HG02970 (cell line): ENCODE measurements around the gene MACROD2.

Experiments
- ATAC-seq: cut with Tn5 transposase; IDR thresholded peaks from one replicate; pipeline ENCODE4 v1.9.1; 2021; ENCODE audit warnings: mild to moderate bottlenecking, moderate library complexity, moderate number of reproducible peaks; ENCODE audit not compliant: unreplicated experiment, low FRiP score

Gene MACROD2

GRCh38 chr20:15555913-15556312 is 1560.6 kb downstream of the MACROD2 start:
- no peak for ATAC-seq

- ATAC-seq: no peak
Measured at GRCh38 chr20:15556869-15557268, 1561.6 kb downstream of the MACROD2 start.

DNA sequence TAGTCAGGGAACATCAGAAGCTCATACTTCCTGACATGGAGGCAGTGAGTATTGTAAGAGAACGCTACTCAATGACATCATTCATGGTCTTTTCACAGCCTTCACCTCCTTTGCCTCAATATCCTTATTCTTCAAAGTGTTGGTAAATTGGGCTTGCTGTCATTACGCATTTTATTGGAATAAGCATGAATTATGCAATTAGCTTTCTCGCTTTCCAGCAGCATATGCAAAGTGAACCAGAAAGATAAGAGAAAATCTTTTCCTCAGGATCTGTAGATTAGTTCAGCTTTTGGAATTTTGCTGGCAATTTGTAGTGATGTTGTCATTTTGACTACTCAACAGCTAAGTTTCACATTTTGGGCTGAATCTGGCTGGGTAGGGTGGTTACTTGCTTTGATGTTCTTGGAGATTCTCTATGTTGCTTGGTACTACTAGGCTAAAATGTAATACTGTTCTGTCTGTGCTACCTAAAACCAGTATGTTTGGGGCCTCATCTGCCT is 1565.8 kb downstream of the MACROD2 start:
- ATAC-seq: no peak

GRCh38 chr20:15561707-15562404 is 1566.5 kb downstream of the MACROD2 start:
- no peak for ATAC-seq

DNA sequence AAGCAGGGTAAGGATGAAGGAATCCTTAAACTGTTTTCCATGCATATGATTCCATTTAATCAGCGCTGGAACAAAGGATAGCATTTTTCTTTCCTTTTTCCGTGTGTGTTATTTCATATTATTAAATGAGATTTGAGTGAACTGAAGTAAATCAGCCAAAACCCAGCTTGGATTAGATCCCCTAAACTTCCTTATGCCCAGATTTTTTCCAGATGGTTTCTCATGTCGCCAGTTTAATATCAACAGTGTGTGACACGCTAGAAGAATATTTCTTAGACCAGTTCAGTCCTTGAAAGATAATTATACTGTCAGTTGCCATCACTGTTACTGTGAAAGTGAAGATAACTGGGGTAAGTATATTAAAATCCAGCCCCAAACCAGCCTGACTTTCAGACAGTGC is 1568.5 kb downstream of the MACROD2 start:
- no peak for ATAC-seq

GRCh38 chr20:15564981-15565380 is 1569.7 kb downstream of the MACROD2 start:
- ATAC-seq: no peak

DNA sequence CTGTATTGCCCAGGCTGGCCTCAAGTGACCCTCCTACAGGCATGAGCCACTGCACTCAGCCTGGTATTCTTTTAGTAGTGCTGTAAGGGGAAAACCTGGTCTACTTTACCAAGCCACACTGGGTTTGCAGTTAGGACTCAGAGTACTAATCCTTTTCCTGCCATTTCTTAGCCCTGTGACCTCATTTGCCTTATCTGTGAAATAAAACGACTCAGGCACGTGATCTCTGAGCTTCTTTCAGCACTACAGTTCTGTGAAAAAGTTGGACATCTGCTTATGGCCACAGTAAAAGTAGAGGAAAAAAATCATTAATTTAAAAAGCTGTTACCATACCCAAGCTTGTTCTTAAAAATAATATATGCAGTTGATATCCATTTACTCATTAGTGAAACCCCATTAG is 1570.5 kb downstream of the MACROD2 start:
- no peak for ATAC-seq

DNA sequence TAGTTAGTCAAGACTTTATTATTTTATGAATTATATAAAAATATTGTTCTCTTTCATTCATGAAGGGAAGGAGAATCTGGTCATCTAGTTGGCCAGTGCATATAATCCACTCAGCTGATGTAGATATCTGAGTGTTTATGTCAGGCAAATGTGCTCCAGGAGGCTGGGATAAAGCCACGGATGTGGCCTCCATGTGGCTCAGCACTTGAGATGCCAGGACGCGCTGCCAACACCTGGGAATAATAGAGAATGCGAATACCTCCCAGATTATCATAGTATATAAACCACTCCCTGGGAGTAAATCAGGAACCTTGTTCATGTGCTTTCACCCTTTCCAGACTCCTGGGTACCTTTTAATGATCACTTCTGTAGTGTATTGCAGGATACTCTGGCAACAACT is 1571.9 kb downstream of the MACROD2 start:
- ATAC-seq: no peak

DNA sequence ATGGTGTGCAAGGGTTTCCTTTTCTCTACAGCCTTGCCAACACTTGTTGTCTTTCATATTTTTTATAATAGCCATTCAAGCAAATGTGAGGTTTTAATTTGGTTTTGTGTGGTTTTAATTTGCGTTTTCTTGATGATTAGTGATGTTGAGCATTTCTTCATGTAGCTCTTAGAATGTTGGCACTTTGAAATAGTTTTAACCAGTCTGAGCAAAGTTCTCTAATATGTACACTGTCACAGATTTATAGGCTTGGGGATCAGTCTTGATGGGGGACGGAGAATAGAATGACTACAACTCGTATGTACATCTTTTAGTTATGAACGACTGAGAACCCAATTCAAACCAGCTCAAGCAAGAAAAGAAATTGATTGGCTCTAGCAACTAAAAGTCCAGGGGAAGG is 1574.8 kb downstream of the MACROD2 start:
- ATAC-seq: no peak

DNA sequence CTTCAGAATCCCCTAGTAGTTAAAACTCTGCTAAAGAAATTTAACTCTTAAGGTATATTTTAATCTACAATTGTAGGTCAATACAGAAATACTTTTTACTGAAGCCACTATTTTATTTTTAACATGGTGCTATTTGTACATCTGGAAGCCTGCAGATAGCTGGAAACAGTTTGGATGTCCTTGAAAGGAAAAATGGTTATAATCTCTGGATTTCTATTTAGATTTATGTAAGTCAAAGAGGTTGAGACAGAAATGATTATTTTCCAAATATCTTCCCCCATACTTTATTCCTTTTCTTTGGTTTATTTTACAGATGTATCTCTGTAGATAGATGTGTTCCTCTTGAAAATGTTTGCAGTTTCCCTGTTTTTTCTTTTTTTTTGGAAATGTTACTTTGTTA is 1575.7 kb downstream of the MACROD2 start:
- ATAC-seq: no peak

GRCh38 chr20:15575255-15575654 is 1579.9 kb downstream of the MACROD2 start:
- no peak for ATAC-seq

GRCh38 chr20:15576411-15576810 is 1581.1 kb downstream of the MACROD2 start:
- ATAC-seq: no peak

DNA sequence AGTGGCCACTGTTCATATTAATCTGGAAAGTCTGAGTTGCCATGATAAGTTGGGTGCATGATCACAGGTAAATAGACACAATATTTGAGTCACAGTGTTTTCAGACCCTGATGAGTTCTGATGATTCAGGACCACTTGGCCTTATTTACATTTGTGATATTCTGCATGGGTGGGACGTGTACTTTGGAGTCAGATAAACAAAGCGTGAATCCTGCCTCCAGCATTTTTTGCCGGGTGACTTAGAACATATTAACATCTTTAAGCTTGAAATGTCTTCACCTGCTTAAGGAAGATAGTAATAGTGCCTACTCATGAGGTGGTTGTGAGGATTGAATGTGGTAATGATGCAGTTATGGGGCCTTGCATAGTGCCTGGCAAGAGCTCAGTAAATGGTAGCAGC is 1582.8 kb downstream of the MACROD2 start:
- ATAC-seq: no peak

DNA sequence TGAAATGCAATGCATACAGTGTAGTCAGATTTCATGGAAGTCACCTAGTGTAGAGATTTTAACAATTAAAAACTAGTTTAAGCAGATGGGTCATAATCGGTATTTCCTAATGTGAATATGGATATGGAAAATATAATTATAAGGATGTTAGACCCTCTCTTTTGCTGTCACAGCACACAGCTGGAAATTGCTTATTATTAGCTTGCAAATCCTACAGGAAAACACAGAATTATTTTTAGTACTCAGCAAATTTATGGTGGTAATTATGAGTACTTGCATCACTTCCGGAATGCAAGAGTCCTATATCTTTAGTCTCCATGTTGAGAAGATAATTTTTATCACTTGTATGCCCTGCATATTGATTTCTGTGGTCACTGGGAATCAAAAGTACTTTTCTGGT is 1584.4 kb downstream of the MACROD2 start:
- no peak for ATAC-seq

GRCh38 chr20:15582146-15582760 is 1586.9 kb downstream of the MACROD2 start:
- no peak for ATAC-seq

DNA sequence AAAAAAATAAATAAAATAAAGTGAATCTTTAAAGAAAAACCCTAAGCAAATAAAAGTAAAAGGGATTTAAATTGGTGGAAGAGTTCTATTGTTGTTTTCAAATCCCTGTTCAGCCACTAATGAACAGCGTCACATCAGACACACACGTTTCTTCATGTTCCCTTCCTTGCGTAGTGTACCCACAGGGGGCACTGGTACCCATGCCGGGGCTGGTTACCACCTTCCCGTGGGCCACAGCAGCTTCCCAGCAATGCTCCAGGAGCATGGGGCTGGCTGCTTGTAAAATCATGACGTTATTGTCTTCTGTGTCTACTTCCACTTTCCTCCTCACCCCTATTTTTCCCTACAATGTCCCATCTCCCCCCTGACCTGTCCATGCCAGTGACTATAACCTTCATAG is 1589.2 kb downstream of the MACROD2 start:
- no peak for ATAC-seq

- no peak for ATAC-seq
Measured at GRCh38 chr20:15593081-15593480, 1597.8 kb downstream of the MACROD2 start.

- ATAC-seq: no peak
Measured at GRCh38 chr20:15594158-15594695, 1598.9 kb downstream of the MACROD2 start.

DNA sequence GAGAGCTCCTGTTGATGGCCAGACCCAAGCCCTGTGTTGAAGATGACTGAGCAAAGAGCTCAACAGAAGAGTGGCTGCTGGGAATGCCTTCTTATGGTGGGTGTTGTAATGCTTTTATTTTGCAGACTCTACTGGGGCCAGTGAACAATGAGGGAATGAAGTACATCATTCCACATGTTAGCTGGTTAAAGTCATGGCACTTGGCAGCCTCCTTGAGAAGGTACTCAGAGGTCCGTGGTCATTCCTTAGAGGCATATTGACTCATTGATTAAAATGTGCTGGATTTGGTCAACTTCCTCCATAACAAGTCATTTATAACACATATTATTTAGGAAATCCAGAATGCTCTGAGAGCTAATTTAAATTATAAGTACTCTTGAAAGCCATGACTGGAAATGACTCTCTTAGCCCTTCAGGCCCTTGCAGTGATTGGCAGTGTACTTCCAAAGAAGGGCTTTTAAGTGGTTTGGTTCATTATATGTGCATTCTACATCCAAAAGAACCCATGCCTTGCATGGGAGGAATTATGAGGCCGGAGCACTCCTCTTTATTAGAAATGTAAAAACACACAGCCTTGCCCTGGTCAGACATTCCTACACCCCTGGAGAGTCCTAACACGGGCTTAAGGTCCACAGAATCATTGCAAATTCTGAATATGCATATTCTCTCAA is 1601.0 kb downstream of the MACROD2 start:
- no peak for ATAC-seq

DNA sequence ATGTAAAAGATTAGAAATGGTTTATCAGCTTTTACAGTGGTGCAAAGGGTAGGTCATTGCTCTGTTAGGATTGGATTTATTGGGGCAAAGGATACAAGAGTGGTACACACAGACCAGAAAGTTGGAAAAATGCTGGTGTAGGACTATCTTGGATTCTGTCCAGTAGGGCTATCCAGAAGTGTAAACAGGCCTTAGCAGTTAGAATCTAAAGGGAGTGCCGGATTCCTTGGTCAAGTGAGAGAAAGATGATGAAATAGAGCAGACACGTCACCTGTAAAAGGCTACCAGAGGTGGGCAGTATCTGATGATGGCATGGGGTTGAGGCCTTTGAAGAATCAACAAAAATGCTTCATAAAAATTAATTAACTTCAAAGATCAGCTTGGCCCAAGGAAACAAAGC is 1602.0 kb downstream of the MACROD2 start:
- no peak for ATAC-seq

- ATAC-seq: no peak
Measured at GRCh38 chr20:15599961-15600360, 1604.6 kb downstream of the MACROD2 start.
